HepG2 (cell line): ENCODE measurements around the gene RGS19. TPM values are rescaled to one million over a fixed set of nuclear protein-coding genes. Genes with fewer than 3 reads are reported as not detected.

ENCODE experiments used
- ATF1 ChIP-seq: IDR thresholded peaks from 2 replicates; pipeline ENCODE4 v1.6.1; 2016; ENCODE audit warnings: mild to moderate bottlenecking, control low read depth
- ATF3 ChIP-seq: sonication (generic); formaldehyde crosslinking; IDR thresholded peaks from 2 replicates; pipeline ENCODE4 v1.4.0; 2020; ENCODE audit warnings: missing genetic modification reagents
- ATF6 ChIP-seq: sonication (generic); formaldehyde crosslinking; conservative IDR thresholded peaks from 2 replicates; pipeline ENCODE4 v1.4.0; 2020; ENCODE audit warnings: missing genetic modification reagents
- DPF2 ChIP-seq: sonication (generic); formaldehyde crosslinking; IDR thresholded peaks from 2 replicates; pipeline ENCODE4 v1.4.0; 2020; ENCODE audit warnings: mild to moderate bottlenecking, low read depth, missing genetic modification reagents, borderline replicate concordance
- HNRNPL ChIP-seq: fragments of 200-400 bp; formaldehyde crosslinking; IDR thresholded peaks from 2 replicates; pipeline ENCODE4 v1.6.1; 2017; ENCODE audit warnings: mild to moderate bottlenecking, low read depth, low read length
- MYC ChIP-seq: sonication (generic); formaldehyde crosslinking; IDR thresholded peaks from 2 replicates; pipeline ENCODE4 v1.9.0; 2021; ENCODE audit warnings: missing genetic modification reagents, borderline replicate concordance
- NFYB ChIP-seq: sonication (generic); formaldehyde crosslinking; IDR thresholded peaks from 2 replicates; pipeline ENCODE4 v1.4.0; 2020; ENCODE audit warnings: missing genetic modification reagents
- PAX8 ChIP-seq: sonication (generic); formaldehyde crosslinking; IDR thresholded peaks from 2 replicates; pipeline ENCODE4 v1.8.0; 2022; ENCODE audit warnings: mild to moderate bottlenecking, missing genetic modification reagents, borderline replicate concordance
- SALL1 ChIP-seq: sonication (generic); formaldehyde crosslinking; IDR thresholded peaks from 2 replicates; pipeline ENCODE4 v1.8.0; 2022; ENCODE audit warnings: mild to moderate bottlenecking, missing genetic modification reagents
- SIX4 ChIP-seq: sonication (generic); formaldehyde crosslinking; IDR thresholded peaks from 2 replicates; pipeline ENCODE4 v1.4.0; 2020; ENCODE audit warnings: missing genetic modification reagents
- SNAPC5 ChIP-seq: sonication (generic); formaldehyde crosslinking; IDR thresholded peaks from 2 replicates; pipeline ENCODE4 v1.8.1; 2023; ENCODE audit warnings: mild to moderate bottlenecking, missing genetic modification reagents, borderline replicate concordance
- TFDP2 ChIP-seq: sonication (generic); formaldehyde crosslinking; IDR thresholded peaks from 2 replicates; pipeline ENCODE4 v1.4.0; 2020; ENCODE audit warnings: missing genetic modification reagents
- TOPORS ChIP-seq: sonication (generic); formaldehyde crosslinking; IDR thresholded peaks from 2 replicates; pipeline ENCODE4 v1.8.0; 2023; ENCODE audit warnings: mild to moderate bottlenecking, missing genetic modification reagents
- ZNF124 ChIP-seq: sonication (generic); formaldehyde crosslinking; IDR thresholded peaks from 2 replicates; pipeline ENCODE4 v1.4.0; 2020; ENCODE audit warnings: missing genetic modification reagents
- ZNF263 ChIP-seq: sonication (generic); formaldehyde crosslinking; IDR thresholded peaks from 2 replicates; pipeline ENCODE4 v1.4.0; 2020; ENCODE audit warnings: missing genetic modification reagents
- ZNF296 ChIP-seq: sonication (generic); formaldehyde crosslinking; conservative IDR thresholded peaks from 2 replicates; pipeline ENCODE4 v1.5.0; 2020; ENCODE audit warnings: mild to moderate bottlenecking, missing genetic modification reagents
- ZNF335 ChIP-seq: sonication (generic); formaldehyde crosslinking; IDR thresholded peaks from 2 replicates; pipeline ENCODE4 v1.4.0; 2020; ENCODE audit warnings: missing genetic modification reagents
- ZNF547 ChIP-seq: sonication (generic); formaldehyde crosslinking; IDR thresholded peaks from 2 replicates; pipeline ENCODE4 v1.5.1; 2020; ENCODE audit warnings: mild to moderate bottlenecking, missing genetic modification reagents
- ZNF562 ChIP-seq: sonication (generic); formaldehyde crosslinking; IDR thresholded peaks from 2 replicates; pipeline ENCODE4 v1.8.0; 2022; ENCODE audit warnings: missing genetic modification reagents, borderline replicate concordance
- ZNF816 ChIP-seq: sonication (generic); formaldehyde crosslinking; IDR thresholded peaks from 2 replicates; pipeline ENCODE4 v1.8.0; 2022; ENCODE audit warnings: missing genetic modification reagents, mild to moderate bottlenecking, borderline replicate concordance
- polyA plus RNA-seq, 8 experiments: library from polyadenylated mRNA; depleted of rRNA in 3 of 8; stranded (reverse) in 7 of 8; unstranded in 1 of 8; fragments of >200 nt; fragmentation: Illumina TruSeq in 4 of 8; extraction: Trizol in 4 of 8; gene quantifications; 2 replicates each; pipeline versions ENCODE4 v1.2.1 to v1.2.3, GENCODE V29; 2011 to 2016; ENCODE audit warnings: low read depth in 4 of 8, missing spikeins in 1 of 8, mixed read lengths in 1 of 8; ENCODE audit not compliant: insufficient read depth in 1 of 8
- total RNA-seq, 5 experiments: library from RNA; depleted of rRNA; stranded (reverse); fragments of >200 nt; fragmentation: Illumina TruSeq; extraction: Trizol; gene quantifications; 2 replicates each; pipeline ENCODE4 v1.2.3, GENCODE V29; 2016; ENCODE audit warnings: low read depth in 1 of 5
- TF ChIP-seq, protein P1 (sequence below): sonication (generic); formaldehyde crosslinking; IDR thresholded peaks from 2 replicates; pipeline ENCODE4 v1.5.1; 2020; ENCODE audit warnings: missing genetic modification reagents, mild to moderate bottlenecking, borderline replicate concordance
- TF ChIP-seq, protein P2 (sequence below): IDR thresholded peaks from 2 replicates; pipeline ENCODE4 v1.6.1; 2016; ENCODE audit warnings: mild to moderate bottlenecking

RGS19 gene
- total and polyA plus RNA-seq, 2 of the 13 experiments (the other 11 are each of a cell fraction or from before 2014, with no cell fraction given) = 10.7 to 11.9 TPM

DNA sequence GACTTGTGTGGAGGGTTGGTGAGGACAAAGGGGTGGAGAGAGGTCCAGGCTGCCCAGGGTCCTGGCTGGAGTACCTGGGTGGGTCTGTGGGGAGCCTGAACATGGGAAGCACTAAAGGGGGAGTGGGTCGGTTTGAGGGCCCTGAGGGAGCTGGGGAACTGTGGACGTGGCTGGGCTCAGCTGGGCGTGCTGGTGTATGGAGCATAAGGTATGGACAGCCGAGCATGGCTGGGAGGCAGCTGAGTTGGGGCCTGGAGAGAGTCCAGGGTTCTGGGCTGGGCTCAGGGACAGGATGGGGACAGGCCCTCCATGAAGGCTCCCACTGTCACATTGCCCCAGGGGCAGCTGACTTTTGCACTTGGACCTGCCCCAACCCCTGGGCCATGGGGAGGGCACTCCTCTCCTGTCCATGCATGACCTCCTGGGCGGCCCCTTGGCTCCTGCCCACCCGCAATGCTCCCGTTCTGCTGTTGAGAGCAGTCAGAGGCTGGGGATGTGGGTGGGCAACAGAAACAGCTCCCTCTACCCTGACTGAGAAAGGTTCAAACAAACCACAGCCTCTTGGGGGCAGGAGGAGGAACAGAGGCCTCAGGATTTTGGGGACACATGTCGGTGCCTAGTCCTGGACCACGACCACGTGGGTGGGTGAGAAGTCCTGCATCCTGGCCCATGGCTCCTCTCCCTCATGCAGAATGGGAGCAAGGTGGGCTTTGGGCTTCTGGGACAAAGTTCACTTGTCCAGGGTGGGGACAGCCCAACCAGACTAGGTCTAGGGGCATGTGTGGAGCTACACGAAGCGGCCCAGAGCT lies 38.9 kb downstream of the RGS19 start (continued):
- TF ChIP-seq, protein P1, sequence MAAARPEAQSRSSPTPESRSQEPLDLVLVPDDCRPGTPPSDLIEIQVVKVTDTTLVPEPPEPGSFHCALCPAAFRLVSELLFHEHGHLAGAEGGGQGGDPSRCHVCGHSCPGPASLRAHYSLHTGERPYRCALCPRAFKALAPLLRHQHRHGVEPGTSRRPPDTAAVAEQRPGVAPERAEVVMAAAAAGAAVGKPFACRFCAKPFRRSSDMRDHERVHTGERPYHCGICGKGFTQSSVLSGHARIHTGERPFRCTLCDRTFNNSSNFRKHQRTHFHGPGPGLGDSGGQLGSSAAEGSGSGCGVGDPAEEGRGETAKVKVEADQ (CRISPR knock-in tag) = no peak
- TF ChIP-seq SALL1 (CRISPR knock-in tag) (peak; percentile 26; the same call in 1 of the 2 replicates), TFDP2 (CRISPR knock-in tag) (no peak), ZNF263 (CRISPR knock-in tag) (peak; percentile 33; the same call in 1 of the 2 replicates), SIX4 (CRISPR knock-in tag) (peak; percentile 23; the same call in 1 of the 2 replicates), ZNF296 (CRISPR knock-in tag) (peak; percentile 64; the same call in 1 of the 2 replicates), SNAPC5 (CRISPR knock-in tag) (no peak), ATF3 (no peak; the same call in 1 of the 2 replicates), ATF1 (CRISPR knock-in tag) (no peak), MYC (CRISPR knock-in tag) (peak; percentile 92), ZNF547 (peak; percentile 47; the same call in 1 of the 2 replicates), PAX8 (CRISPR knock-in tag) (no peak), ZNF335 (CRISPR knock-in tag) (no peak), NFYB (CRISPR knock-in tag) (peak; percentile 6; the same call in 1 of the 2 replicates), HNRNPL (peak; percentile 80), ATF6 (0 out of 2 replicates have a peak, but pooled peaks have one; percentile 37), ZNF816 (no peak), DPF2 (CRISPR knock-in tag) (no peak), TOPORS (CRISPR knock-in tag) (no peak), ZNF124 (peak; percentile 15; the same call in 1 of the 2 replicates), ZNF562 (CRISPR knock-in tag) (no peak)
- TF ChIP-seq, protein P2, sequence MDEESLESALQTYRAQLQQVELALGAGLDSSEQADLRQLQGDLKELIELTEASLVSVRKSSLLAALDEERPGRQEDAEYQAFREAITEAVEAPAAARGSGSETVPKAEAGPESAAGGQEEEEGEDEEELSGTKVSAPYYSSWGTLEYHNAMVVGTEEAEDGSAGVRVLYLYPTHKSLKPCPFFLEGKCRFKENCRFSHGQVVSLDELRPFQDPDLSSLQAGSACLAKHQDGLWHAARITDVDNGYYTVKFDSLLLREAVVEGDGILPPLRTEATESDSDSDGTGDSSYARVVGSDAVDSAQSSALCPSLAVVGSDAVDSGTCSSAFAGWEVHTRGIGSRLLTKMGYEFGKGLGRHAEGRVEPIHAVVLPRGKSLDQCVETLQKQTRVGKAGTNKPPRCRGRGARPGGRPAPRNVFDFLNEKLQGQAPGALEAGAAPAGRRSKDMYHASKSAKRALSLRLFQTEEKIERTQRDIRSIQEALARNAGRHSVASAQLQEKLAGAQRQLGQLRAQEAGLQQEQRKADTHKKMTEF (CRISPR knock-in tag) = no peak; the same call in 1 of the 2 replicates
